PC-3 (cell line): Measurements from ENCODE around the gene OPTC. TPM values are rescaled to one million over a fixed set of nuclear protein-coding genes. Genes with fewer than 3 reads are reported as not detected.

ENCODE experiments used
- ATAC-seq: fragments of 200-7000 bp; cut with Tn5 transposase; 2 replicates; pipeline ENCODE4 v1.9.1; 2020; ENCODE audit warnings: mild to moderate bottlenecking, moderate library complexity
- BruUV-seq: library from RNA; stranded (reverse); fragments of 400-500 nt; replicated peaks from 2 replicates; lab custom pipeline; 2021; lab: Mats Ljungman, UMichigan
- CTCF ChIA-PET: fragments of 300-600 bp; sonication (Branson Sonifier 250); formaldehyde crosslinking; loops from one replicate; lab custom pipeline; 2022; ENCODE audit warnings: antibody characterized with exemption; lab: Charles Lee
- POLR2A ChIA-PET: fragments of 300-600 bp; sonication (Branson Sonifier 250); formaldehyde crosslinking; loops from one replicate; lab custom pipeline; 2022; ENCODE audit warnings: antibody characterized with exemption; ENCODE audit not compliant: unreplicated experiment; lab: Charles Lee
- DNase-seq: peaks from one replicate; pipeline ENCODE4 v3.0.0-alpha.2; 2015
- H2AFZ ChIP-seq: fragments of 300-600 bp; sonication (generic); 2 replicates; pipeline ENCODE4 v1.6.0; 2016; ENCODE audit warnings: antibody characterized with exemption, low read length
- H3F3A ChIP-seq: fragments of 300-600 bp; sonication (generic); one replicate; pipeline ENCODE4 v1.6.0; 2017; ENCODE audit warnings: antibody characterized with exemption, low read length, control low read depth, mild to moderate bottlenecking; ENCODE audit not compliant: unreplicated experiment
- H3K27ac ChIP-seq: fragments of 300-600 bp; sonication (generic); 2 replicates; pipeline ENCODE4 v1.5.1; 2016; ENCODE audit warnings: mild to moderate bottlenecking, low read length
- H3K27me3 ChIP-seq: fragments of 300-600 bp; sonication (generic); 2 replicates; pipeline ENCODE4 v1.6.1; 2016; ENCODE audit warnings: low read length, mixed read lengths
- H3K36me3 ChIP-seq: fragments of 300-600 bp; sonication (generic); 2 replicates; pipeline ENCODE4 v1.6.1; 2016; ENCODE audit warnings: low read depth, mixed run types, low read length, mixed read lengths
- H3K4me1 ChIP-seq: fragments of 300-600 bp; sonication (generic); 2 replicates; pipeline ENCODE4 v1.5.1; 2016; ENCODE audit warnings: low read length; ENCODE audit not compliant: insufficient read depth
- H3K4me2 ChIP-seq: fragments of 300-600 bp; sonication (generic); 2 replicates; pipeline ENCODE4 v1.6.0; 2016; ENCODE audit warnings: low read length
- H3K4me3 ChIP-seq: fragments of 300-600 bp; sonication (generic); 2 replicates; pipeline ENCODE4 v1.5.1; 2016; ENCODE audit warnings: mild to moderate bottlenecking, low read length, mixed read lengths
- H3K79me2 ChIP-seq: fragments of 300-600 bp; sonication (generic); 2 replicates; pipeline ENCODE4 v1.6.1; 2017; ENCODE audit warnings: low read length, mixed read lengths
- H3K9ac ChIP-seq: fragments of 300-600 bp; sonication (generic); 2 replicates; pipeline ENCODE4 v1.6.0; 2016; ENCODE audit warnings: mild to moderate bottlenecking, low read length
- H3K9me2 ChIP-seq: fragments of 300-600 bp; sonication (generic); replicated peaks from 2 replicates; pipeline ENCODE4 v1.6.1; 2016; ENCODE audit warnings: mixed run types, low read length, mixed read lengths
- H3K9me3 ChIP-seq: fragments of 300-600 bp; sonication (generic); 2 replicates; pipeline ENCODE4 v1.6.1; 2016; ENCODE audit warnings: low read length, mixed read lengths
- H4K20me1 ChIP-seq: fragments of 300-600 bp; sonication (generic); 2 replicates; pipeline ENCODE4 v1.6.1; 2016; ENCODE audit warnings: low read length, mixed read lengths
- CTCF ChIP-seq: fragments of 300-600 bp; sonication (generic); conservative IDR thresholded peaks from 2 replicates; pipeline ENCODE4 v1.5.1; 2017; ENCODE audit warnings: antibody characterized with exemption, low read depth, mild to moderate bottlenecking, low read length
- EZH2 ChIP-seq: fragments of 300-600 bp; sonication (generic); IDR thresholded peaks from one replicate; pipeline ENCODE4 v1.6.1; 2017; ENCODE audit warnings: antibody characterized with exemption, mild to moderate bottlenecking, low read length; ENCODE audit not compliant: unreplicated experiment
- EZH2phosphoT487 ChIP-seq: fragments of 300-600 bp; sonication (generic); IDR thresholded peaks from 2 replicates; pipeline ENCODE4 v1.6.1; 2018; ENCODE audit warnings: mild to moderate bottlenecking, antibody characterized with exemption, low read length, borderline replicate concordance
- intact Hi-C: fragments of 100-400 bp; cut with micrococcal nuclease; formaldehyde crosslinking; loops from 2 replicates; pipeline ENCODE4 v1.9.0; 2023
- total RNA-seq: library from RNA; depleted of rRNA; stranded (reverse); fragments of >200 nt; gene quantifications from 2 replicates; pipeline ENCODE4 v1.2.3, GENCODE V29; 2014

Gene OPTC
- total RNA-seq, 1 experiment from 2014 or later = not detected

- Histone ChIP-seq H3K27me3 (no peaks in the 10 kb centered on the region), H3K9ac (no peak overlapping the region), H3K4me3 (no peak overlapping the region), H2AFZ (no peak overlapping the region), H3K9me2 (no peaks in the 10 kb centered on the region), H3K4me1 (peaks cover 5% of the 10 kb centered on the region; the same call in 1 of the 2 replicates), H4K20me1 (no peaks in the 10 kb centered on the region), H3F3A (no peaks in the 10 kb centered on the region), H3K4me2 (no peak overlapping the region), H3K9me3 (no peaks in the 10 kb centered on the region), H3K36me3 (no peaks in the 10 kb centered on the region), H3K27ac (no peak overlapping the region), H3K79me2 (no peaks in the 10 kb centered on the region)
- TF ChIP-seq EZH2phosphoT487 = no peak
- no peak for TF ChIP-seq EZH2
- TF ChIP-seq CTCF = no peak
- no TSS peak for BruUV-seq
- ChIA-PET CTCF (no interaction called here), POLR2A (no interaction called here)
- ATAC-seq = no peak
- no peak for DNase-seq
- intact Hi-C loops = no loop called here
Observed at GRCh38 chr1:203499643-203500278, 5.8 kb downstream of the OPTC start.

- Histone ChIP-seq H3K9me3 (no peaks in the 10 kb centered on the region), H3K36me3 (no peaks in the 10 kb centered on the region), H4K20me1 (no peaks in the 10 kb centered on the region), H3K4me2 (no peak overlapping the region), H3K79me2 (no peaks in the 10 kb centered on the region), H3K9me2 (no peaks in the 10 kb centered on the region), H3K9ac (no peak overlapping the region), H2AFZ (no peak overlapping the region), H3K4me1 (peaks cover 10% of the 10 kb centered on the region; the same call in 1 of the 2 replicates), H3K4me3 (no peak overlapping the region), H3F3A (no peaks in the 10 kb centered on the region), H3K27ac (no peak overlapping the region), H3K27me3 (no peaks in the 10 kb centered on the region)
- POLR2A ChIA-PET = no interaction called here
- CTCF ChIA-PET = no interaction called here
- DNase-seq = no peak
- no peak for ATAC-seq
- BruUV-seq = no TSS peak
- intact Hi-C loops = no loop called here
- no peak for TF ChIP-seq CTCF
- TF ChIP-seq EZH2 = no peak
- TF ChIP-seq EZH2phosphoT487 = no peak
Observed at GRCh38 chr1:203500279-203500678, 6.3 kb downstream of the OPTC start.

GRCh38 chr1:203503836-203504235 lies 9.9 kb downstream of the OPTC start:
- POLR2A ChIA-PET = interaction anchor here (0.7 kb wide), 1 partner anchor 112 kb away, joined by 3 read pairs; no protein-coding TSS in a partner anchor

More at GRCh38 chr1:203503836-203504235, 9.9 kb downstream of the OPTC start:
- ATAC-seq (no peak), DNase-seq (no peak)
- CTCF ChIA-PET = interaction anchor here (0.5 to 1.8 kb wide), 15 partner anchors 23 to 273 kb away, joined by 3 to 22 read pairs (median 3); no protein-coding TSS in a partner anchor
- no peaks in the 10 kb centered on the region for H3K27me3 ChIP-seq
- no peaks in the 10 kb centered on the region for H3K9me2 ChIP-seq
- no TSS peak for BruUV-seq
- H3K79me2 ChIP-seq = no peaks in the 10 kb centered on the region
- intact Hi-C loops = loop anchor here (1.0 to 2.0 kb wide), 4 partner anchors 103 to 198 kb away; no protein-coding TSS in a partner anchor
- H3K9me3 ChIP-seq = no peaks in the 10 kb centered on the region
- H3K36me3 ChIP-seq = no peaks in the 10 kb centered on the region
- H3K27ac ChIP-seq = no peak overlapping the region
- no peak overlapping the region for H3K9ac ChIP-seq
- H3F3A ChIP-seq = no peaks in the 10 kb centered on the region
- H3K4me2 ChIP-seq = no peak overlapping the region
- H2AFZ ChIP-seq = no peak overlapping the region
- H3K4me3 ChIP-seq = no peak overlapping the region
- no peaks in the 10 kb centered on the region for H4K20me1 ChIP-seq
- peaks cover 12% of the 10 kb centered on the region; the same call in 1 of the 2 replicates for H3K4me1 ChIP-seq
- TF ChIP-seq CTCF = no peak
- no peak for TF ChIP-seq EZH2
- TF ChIP-seq EZH2phosphoT487 = no peak
